OCI-LY1 (cell line): ENCODE data around the gene STK39.

Experiments used
- H2AFZ ChIP-seq: fragments of 200-600 bp; sonication (generic), shearing (Covaris generic); 2 replicates; pipeline ENCODE4 v1.6.0; 2014; ENCODE audit warnings: antibody characterized with exemption, mild to moderate bottlenecking, low read length
- H3F3A ChIP-seq: fragments of 200-600 bp; sonication (generic), shearing (Covaris generic); 2 replicates; pipeline ENCODE4 v1.6.0; 2014; ENCODE audit warnings: mild to moderate bottlenecking, antibody characterized with exemption, low read length, moderate library complexity; ENCODE audit not compliant: insufficient read depth
- H3K27ac ChIP-seq: fragments of 200-600 bp; sonication (generic); 2 replicates; pipeline ENCODE4 v1.5.1; 2014; ENCODE audit warnings: low read length, mixed run types, mild to moderate bottlenecking, low read depth; ENCODE audit not compliant: poor library complexity, severe bottlenecking
- H3K27me3 ChIP-seq: fragments of 200-600 bp; sonication (generic); 2 replicates; pipeline ENCODE4 v1.6.0; 2014; ENCODE audit warnings: antibody characterized with exemption, mild to moderate bottlenecking, low read length, moderate library complexity; ENCODE audit not compliant: insufficient read depth
- H3K36me3 ChIP-seq: fragments of 200-600 bp; sonication (generic); 2 replicates; pipeline ENCODE4 v1.6.1; 2014; ENCODE audit warnings: mild to moderate bottlenecking, antibody characterized with exemption, low read length, moderate library complexity, mixed read lengths; ENCODE audit not compliant: insufficient read depth
- H3K4me1 ChIP-seq: fragments of 200-600 bp; sonication (generic); 2 replicates; pipeline ENCODE4 v1.5.1; 2014; ENCODE audit warnings: mild to moderate bottlenecking, low read length, moderate library complexity; ENCODE audit not compliant: insufficient read depth, severe bottlenecking
- H3K4me2 ChIP-seq: fragments of 200-600 bp; sonication (generic), shearing (Covaris generic); 2 replicates; pipeline ENCODE4 v1.6.1; 2014; ENCODE audit warnings: low read length
- H3K4me3 ChIP-seq: fragments of 200-600 bp; sonication (generic); 2 replicates; pipeline ENCODE4 v1.5.1; 2014; ENCODE audit warnings: low read length, low read depth, mild to moderate bottlenecking, mixed read lengths; ENCODE audit not compliant: poor library complexity, severe bottlenecking
- H3K79me2 ChIP-seq: fragments of 200-600 bp; shearing (Covaris generic); 2 replicates; pipeline ENCODE4 v1.6.1; 2016; ENCODE audit warnings: mixed run types, low read length, mixed read lengths; ENCODE audit not compliant: insufficient read depth
- H3K9ac ChIP-seq: fragments of 200-600 bp; sonication (generic), shearing (Covaris generic); 2 replicates; pipeline ENCODE4 v1.6.1; 2014; ENCODE audit warnings: mild to moderate bottlenecking, low read length, mixed read lengths
- H3K9me2 ChIP-seq: fragments of 200-600 bp; sonication (generic), shearing (Covaris generic); 2 replicates; pipeline ENCODE4 v1.6.1; 2014; ENCODE audit warnings: low read depth, mild to moderate bottlenecking, low read length, mixed read lengths
- H3K9me3 ChIP-seq: fragments of 200-600 bp; shearing (Covaris generic); 2 replicates; pipeline ENCODE4 v1.6.1; 2014; ENCODE audit warnings: low read length, mixed read lengths
- H4K20me1 ChIP-seq: fragments of 200-600 bp; sonication (generic), shearing (Covaris generic); 2 replicates; pipeline ENCODE4 v1.6.0; 2016; ENCODE audit warnings: mild to moderate bottlenecking, low read length; ENCODE audit not compliant: insufficient read depth
- CTCF ChIP-seq: fragments of 200-600 bp; sonication (generic), shearing (Covaris generic); IDR thresholded peaks from 2 replicates; pipeline ENCODE4 v1.5.1; 2017; ENCODE audit warnings: mild to moderate bottlenecking, antibody characterized with exemption, low read length, moderate library complexity, mixed read lengths
- EZH2 ChIP-seq: fragments of 200-600 bp; sonication (generic), shearing (Covaris generic); IDR thresholded peaks from 2 replicates; pipeline ENCODE4 v1.8.0; 2017; ENCODE audit warnings: borderline replicate concordance, mixed run types, mild to moderate bottlenecking, antibody characterized with exemption, low read length, moderate library complexity, mixed read lengths

STK39 gene

GRCh38 chr2:168149150-168149974 is 98.0 kb downstream of the STK39 start:
- Histone ChIP-seq H3K9me3 (no peaks in the 10 kb centered on the region), H2AFZ (no peak overlapping the region), H3K9me2 (no peaks in the 10 kb centered on the region), H3K9ac (no peak overlapping the region), H3K27ac (no peak overlapping the region), H4K20me1 (no peaks in the 10 kb centered on the region), H3K4me3 (no peak overlapping the region), H3K4me2 (no peak overlapping the region), H3F3A (no peaks in the 10 kb centered on the region), H3K79me2 (no peaks in the 10 kb centered on the region), H3K36me3 (peaks cover 14% of the 10 kb centered on the region; the same call in 1 of the 2 replicates), H3K4me1 (no peaks in the 10 kb centered on the region), H3K27me3 (no peaks in the 10 kb centered on the region)
- TF ChIP-seq CTCF (no peak), EZH2 (no peak)

GRCh38 chr2:168147830-168148794 is 99.3 kb downstream of the STK39 start:
- Histone ChIP-seq H4K20me1 (no peaks in the 10 kb centered on the region), H3K79me2 (no peaks in the 10 kb centered on the region), H3K4me3 (no peak overlapping the region), H3K4me2 (no peak overlapping the region), H3K4me1 (no peaks in the 10 kb centered on the region), H3K36me3 (peaks cover 14% of the 10 kb centered on the region; the same call in 1 of the 2 replicates), H3K9me2 (no peaks in the 10 kb centered on the region), H3K9ac (no peak overlapping the region), H3K27me3 (no peaks in the 10 kb centered on the region), H3F3A (no peaks in the 10 kb centered on the region), H3K27ac (no peak overlapping the region), H2AFZ (no peak overlapping the region), H3K9me3 (no peaks in the 10 kb centered on the region)
- TF ChIP-seq EZH2 (no peak), CTCF (no peak)

- Histone ChIP-seq H3K27ac (no peak overlapping the region), H3K9me3 (no peaks in the 10 kb centered on the region), H3K36me3 (peaks cover 13% of the 10 kb centered on the region; the same call in 1 of the 2 replicates), H3K79me2 (no peaks in the 10 kb centered on the region), H3K27me3 (no peaks in the 10 kb centered on the region), H3K9me2 (no peaks in the 10 kb centered on the region), H3K9ac (no peak overlapping the region), H4K20me1 (no peaks in the 10 kb centered on the region), H3K4me3 (no peak overlapping the region), H2AFZ (no peak overlapping the region), H3K4me2 (no peak overlapping the region), H3F3A (no peaks in the 10 kb centered on the region), H3K4me1 (no peaks in the 10 kb centered on the region)
- TF ChIP-seq EZH2 (no peak), CTCF (no peak)
These were observed 100.2 kb downstream of the STK39 start for GRCh38 chr2:168146892-168147810.
